ENCODE measurements around the gene PLET1. TPM values are rescaled to one million over a fixed set of nuclear protein-coding genes. Genes with fewer than 3 reads are reported as not detected.

Gene PLET1
- total and polyA plus RNA-seq, 10 donors, result not detected

DNA sequence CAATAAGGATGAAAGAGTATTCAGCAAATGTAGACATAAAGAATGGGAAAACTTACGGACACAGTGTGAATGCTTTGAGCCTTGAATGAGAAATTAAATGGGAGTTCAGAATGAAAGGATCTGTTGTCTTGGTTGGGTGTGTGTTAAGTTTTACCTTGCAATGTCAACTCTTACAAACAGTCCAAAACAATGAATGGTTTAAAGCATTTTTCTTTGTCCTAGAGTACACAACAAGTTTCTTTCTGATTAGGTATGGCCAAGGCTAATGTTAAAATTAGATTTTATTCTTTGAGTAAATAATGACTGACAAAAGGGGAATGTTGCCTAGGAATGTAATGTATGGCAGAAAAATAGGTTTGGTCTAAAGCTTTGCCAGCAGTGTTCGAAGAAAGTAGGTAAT is 32.0 kb downstream of the PLET1 start:
- 94 to 100% (median 97%) methylated on average over 2 of the region's 2 CpGs for WGBS, 5 donors
- intact Hi-C loops (cut with DNase I; ENCODE audit: low total_unique reads), result no loop called here

GRCh38 chr11:112227471-112227870 is 33.2 kb downstream of the PLET1 start:
- WGBS, 5 donors, result 59 to 94% (median 82%) methylated on average over 4 of the region's 4 CpGs
- peak overlapping the region in 5 of 8 donors; percentile 62 to 80 (median 69) for H3K4me3 ChIP-seq
- intact Hi-C loops (cut with DNase I; ENCODE audit: low total_unique reads), result no loop called here
- H3K36me3 ChIP-seq, result peaks cover 0 to 41% (median 27%) of the 10 kb centered on the region in 6 donors
- H3K4me1 ChIP-seq, result peaks cover 8 to 28% (median 16%) of the 10 kb centered on the region in 6 donors
- H3K9me3 ChIP-seq, result no peaks in the 10 kb centered on the region
- TF ChIP-seq CTCF (IDR thresholded peaks at IDR 0.05 in 8 of 11, conservative IDR thresholded peaks at IDR 0.05 in 3 of 11) (no peak), POLR2A (IDR thresholded peaks at IDR 0.05) (no peak), POLR2AphosphoS5 (IDR thresholded peaks at IDR 0.05) (no peak)
- no peak for DNase-seq
- peak overlapping the region in 2 of 8 donors; percentile 93 to 99 for H3K27ac ChIP-seq
- no peaks in the 10 kb centered on the region for H3K27me3 ChIP-seq (replicated peaks in 1 of 7)

More for the DNA sequence above, 32.0 kb downstream of the PLET1 start:
- H3K4me3 ChIP-seq, result no peak overlapping the region
- no peak for DNase-seq
- H3K4me1 ChIP-seq, result peaks cover 8 to 28% (median 16%) of the 10 kb centered on the region in 6 donors
- no peaks in the 10 kb centered on the region for H3K27me3 ChIP-seq (replicated peaks in 1 of 7)
- peaks cover 0 to 53% (median 34%) of the 10 kb centered on the region in 6 donors for H3K36me3 ChIP-seq
- TF ChIP-seq POLR2A (IDR thresholded peaks at IDR 0.05) (no peak), POLR2AphosphoS5 (IDR thresholded peaks at IDR 0.05) (no peak), CTCF (IDR thresholded peaks at IDR 0.05 in 8 of 11, conservative IDR thresholded peaks at IDR 0.05 in 3 of 11) (no peak)
- no peak overlapping the region for H3K27ac ChIP-seq
- no peaks in the 10 kb centered on the region for H3K9me3 ChIP-seq

DNA sequence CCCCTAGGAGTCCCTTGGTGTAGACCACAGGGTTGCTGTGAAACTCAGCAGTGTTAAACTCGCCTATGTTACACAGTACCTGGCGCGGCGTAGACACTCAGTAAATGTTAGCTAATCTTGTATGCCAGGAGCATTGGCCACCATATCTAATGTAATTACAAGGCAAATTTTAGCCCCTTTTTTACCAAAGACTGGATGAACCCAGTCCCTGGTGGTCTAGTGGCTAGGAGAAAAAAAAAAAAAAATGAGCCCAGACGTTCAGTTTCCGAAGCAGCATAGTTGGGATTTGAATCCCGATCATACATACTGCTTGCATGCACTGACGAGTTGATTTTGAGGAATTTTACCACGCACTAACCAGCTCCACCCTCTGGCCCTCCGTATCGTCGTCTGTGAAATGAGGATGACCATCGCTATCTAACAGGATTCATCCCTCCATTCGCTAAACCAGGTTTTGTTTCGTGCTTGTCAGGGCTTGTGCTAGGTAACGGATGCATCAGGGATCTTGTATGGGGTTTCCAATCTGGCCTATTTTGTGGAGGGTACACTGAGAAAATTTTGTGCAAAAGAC is 33.7 kb downstream of the PLET1 start:
- intact Hi-C loops (cut with DNase I; ENCODE audit: low total_unique reads), result no loop called here
- no peaks in the 10 kb centered on the region for H3K9me3 ChIP-seq
- WGBS, 5 donors, result 9 to 15% (median 13%) methylated on average over 16 of the region's 16 CpGs
- no peaks in the 10 kb centered on the region for H3K27me3 ChIP-seq (replicated peaks in 1 of 7)
- H3K27ac ChIP-seq, result peak overlapping the region; percentile 93 to 99 (median 98)
- H3K36me3 ChIP-seq, result peaks cover 0 to 35% (median 25%) of the 10 kb centered on the region in 6 donors
- DNase-seq, result no peak
- no peak for TF ChIP-seq CTCF (IDR thresholded peaks at IDR 0.05 in 8 of 11, conservative IDR thresholded peaks at IDR 0.05 in 3 of 11)
- no peak for TF ChIP-seq POLR2A (IDR thresholded peaks at IDR 0.05)
- TF ChIP-seq POLR2AphosphoS5 (IDR thresholded peaks at IDR 0.05), result no peak
- peak overlapping the region; percentile 62 to 80 (median 66) for H3K4me3 ChIP-seq
- peaks cover 8 to 28% (median 16%) of the 10 kb centered on the region in 6 donors for H3K4me1 ChIP-seq

- WGBS, 5 donors, result 0 to 2% (median 1%) methylated on average over 15 to 70 of the region's 70 CpGs
- H3K9me3 ChIP-seq, result no peaks in the 10 kb centered on the region
- TF ChIP-seq POLR2A (IDR thresholded peaks at IDR 0.05) (peak; percentile 62 to 91 (median 81)), CTCF (IDR thresholded peaks at IDR 0.05 in 8 of 11, conservative IDR thresholded peaks at IDR 0.05 in 3 of 11) (peak in 2 of 11 experiments; percentile 16 to 19), POLR2AphosphoS5 (IDR thresholded peaks at IDR 0.05) (peak; percentile 99)
- H3K4me3 ChIP-seq, result peak within 1 kb of the TSS; percentile 62 to 80 (median 66)
- peak within 1 kb of the TSS; percentile 93 to 99 (median 98) for H3K27ac ChIP-seq
- H3K4me1 ChIP-seq, result peaks cover 8 to 28% (median 16%) of the 10 kb centered on the region in 6 donors
- H3K27me3 ChIP-seq (replicated peaks in 1 of 7), result no peaks in the 10 kb centered on the region
- H3K36me3 ChIP-seq, result peaks cover 0 to 29% (median 23%) of the 10 kb centered on the region in 6 donors
- DNase-seq, result peak; percentile 97
- intact Hi-C loops (cut with DNase I; ENCODE audit: low total_unique reads), result no loop called here
These were observed 34.4 kb downstream of the PLET1 start, which contains the start of gene PTS for GRCh38 chr11:112226062-112226830. TSS of gene PTS (plus strand) at chr11:112226428. CDS start at chr11:112226444, 16 bp downstream.
